Measurements from ENCODE around the gene TMEM184B. TPM values are rescaled to one million over a fixed set of nuclear protein-coding genes. Genes with fewer than 3 reads are reported as not detected.

TMEM184B gene
- polyA plus RNA-seq, 2 of the 4 experiments (the other 2 are of a cell fraction), result 22.2 to 36.8 TPM

GRCh38 chr22:38260761-38261681, 11.8 kb downstream of the TMEM184B start:
- FAIRE-seq, result no peak

GRCh38 chr22:38259370-38259769, 13.4 kb downstream of the TMEM184B start:
- DNase-seq (ENCODE audit: low read depth in 1 of 2, low spot score in 1 of 2) (no peak), ATAC-seq (no peak), FAIRE-seq (no peak)
- no peak overlapping the region for H3K4me2 ChIP-seq
- POLR2A ChIA-PET, result no interaction called here
- no peaks in the 10 kb centered on the region for H3K9me3 ChIP-seq
- H3K4me3 ChIP-seq, result no peak overlapping the region
- H3K27ac ChIP-seq, result no peak overlapping the region
- WGBS (ENCODE audit: missing lambda C conversion rate), result 88% methylated on average over 7 of the region's 8 CpGs
- CTCF ChIA-PET, result interaction anchor here (0.6 kb wide), 1 partner anchor 61 kb away, joined by 4 read pairs; no protein-coding TSS in a partner anchor
- TF ChIP-seq MYC (IDR thresholded peaks at IDR 0.05; ENCODE audit: borderline replicate concordance, low read length), result no peak
- H3K4me1 ChIP-seq, result 0 out of 3 replicates have a peak, but pooled peaks cover 6% of the 10 kb centered on the region

More at GRCh38 chr22:38260761-38261681, 11.8 kb downstream of the TMEM184B start:
- ChIA-PET CTCF (interaction anchor here (0.9 to 1.2 kb wide), 2 partner anchors 10 to 13 kb away, joined by 3 read pairs; no protein-coding TSS in a partner anchor), POLR2A (no interaction called here)
- TF ChIP-seq CHD4 (IDR thresholded peaks at IDR 0.05; ENCODE audit: borderline replicate concordance) (no peak), REST (IDR thresholded peaks at IDR 0.05) (no peak), ESRRA (IDR thresholded peaks at IDR 0.05; ENCODE audit: borderline replicate concordance, low read length) (no peak), PBX3 (IDR thresholded peaks at IDR 0.05) (no peak)
- Histone ChIP-seq H3K4me3 (no peak overlapping the region), H3K9me3 (no peaks in the 10 kb centered on the region), H3K27ac (no peak overlapping the region), H3K4me1 (0 out of 3 replicates have a peak, but pooled peaks cover 6% of the 10 kb centered on the region), H3K4me2 (no peak overlapping the region)
- ATAC-seq (no peak), DNase-seq (ENCODE audit: low read depth in 1 of 2, low spot score in 1 of 2) (no peak)
- 87% methylated on average over 12 of the region's 15 CpGs for WGBS (ENCODE audit: missing lambda C conversion rate)

- DNase-seq (ENCODE audit: low read depth in 1 of 2, low spot score in 1 of 2), result no peak
- WGBS (ENCODE audit: missing lambda C conversion rate), result 87% methylated on average over 8 of the region's 8 CpGs
- CTCF ChIA-PET, result interaction anchor here (0.6 kb wide), 1 partner anchor 61 kb away, joined by 4 read pairs; no protein-coding TSS in a partner anchor
- no peak overlapping the region for H3K4me2 ChIP-seq
- 0 out of 3 replicates have a peak, but pooled peaks cover 6% of the 10 kb centered on the region for H3K4me1 ChIP-seq
- no peak for FAIRE-seq
- POLR2A ChIA-PET, result no interaction called here
- no peak for ATAC-seq
- no peak overlapping the region for H3K27ac ChIP-seq
- H3K4me3 ChIP-seq, result no peak overlapping the region
- no peaks in the 10 kb centered on the region for H3K9me3 ChIP-seq
- TF ChIP-seq KDM5A (IDR thresholded peaks at IDR 0.05) (no peak), ZSCAN20 (CRISPR knock-in tag; IDR thresholded peaks at IDR 0.05) (no peak), RFX5 (IDR thresholded peaks at IDR 0.05) (no peak), CBX8 (IDR thresholded peaks at IDR 0.05) (no peak), ELK1 (IDR thresholded peaks at IDR 0.05; ENCODE audit: low read depth, low read length) (no peak), FOSB (CRISPR knock-in tag; IDR thresholded peaks at IDR 0.05) (no peak), TP53 (CRISPR knock-in tag; IDR thresholded peaks at IDR 0.05) (no peak), JUN (IDR thresholded peaks at IDR 0.05) (no peak), REST (IDR thresholded peaks at IDR 0.05) (no peak), ESRRA (IDR thresholded peaks at IDR 0.05; ENCODE audit: borderline replicate concordance, low read length) (no peak), EHF (CRISPR knock-in tag; IDR thresholded peaks at IDR 0.05) (no peak), RARB (CRISPR knock-in tag; IDR thresholded peaks at IDR 0.05) (no peak), MAZ (IDR thresholded peaks at IDR 0.05; ENCODE audit: borderline replicate concordance, low read depth, low read length) (no peak), CBX2 (IDR thresholded peaks at IDR 0.05; ENCODE audit: borderline replicate concordance, low read depth) (no peak), JUNB (IDR thresholded peaks at IDR 0.05) (no peak), HOXB5 (CRISPR knock-in tag; IDR thresholded peaks at IDR 0.05) (no peak), PHF8 (IDR thresholded peaks at IDR 0.05; ENCODE audit: borderline replicate concordance, low read depth) (no peak), FOXS1 (CRISPR knock-in tag; IDR thresholded peaks at IDR 0.05) (no peak), HEYL (CRISPR knock-in tag; IDR thresholded peaks at IDR 0.05) (no peak)
Measured at GRCh38 chr22:38258895-38259294, 13.9 kb downstream of the TMEM184B start.
